HG03520 (cell line): ENCODE measurements around the gene THBS3.
"Not testable (repeated sequence)": the region's sequence is repeated elsewhere in the genome, so short reads cannot be mapped to it uniquely, and the experiment has no call there.

Experiments
- ATAC-seq: cut with Tn5 transposase; IDR thresholded peaks from one replicate; pipeline ENCODE4 v1.9.1; 2021; ENCODE audit warnings: mild to moderate bottlenecking, moderate library complexity; ENCODE audit not compliant: unreplicated experiment

Gene THBS3

GRCh38 chr1:155191904-155192303 is 15.8 kb downstream of the THBS3 start:
- ATAC-seq, result no peak

- not testable (repeated sequence) for ATAC-seq
Observed at GRCh38 chr1:155189926-155190325, 17.8 kb downstream of the THBS3 start.

- ATAC-seq, result no peak
Observed at GRCh38 chr1:155188268-155188667, 19.4 kb downstream of the THBS3 start.

GRCh38 chr1:155187456-155187891 is 20.2 kb downstream of the THBS3 start:
- ATAC-seq, result no peak

GRCh38 chr1:155186794-155187455 is 20.8 kb downstream of the THBS3 start:
- no peak for ATAC-seq

- ATAC-seq, result no peak
Observed at GRCh38 chr1:155186067-155186793, 21.5 kb downstream of the THBS3 start.

GRCh38 chr1:155185783-155186066 is 22.0 kb downstream of the THBS3 start:
- ATAC-seq, result peak; percentile 9

- peak; percentile 74 for ATAC-seq
Observed at GRCh38 chr1:155184835-155185782, 22.6 kb downstream of the THBS3 start.

- no peak for ATAC-seq
Observed at GRCh38 chr1:155184351-155184811, 23.3 kb downstream of the THBS3 start.

- ATAC-seq, result no peak
Observed at GRCh38 chr1:155183775-155184221, 23.9 kb downstream of the THBS3 start.

- ATAC-seq, result no peak
Observed at GRCh38 chr1:155182052-155182550, 25.6 kb downstream of the THBS3 start.

GRCh38 chr1:155181371-155182051 is 26.2 kb downstream of the THBS3 start:
- ATAC-seq, result no peak

- ATAC-seq, result no peak
Observed at GRCh38 chr1:155179112-155180031, 28.3 kb downstream of the THBS3 start.

- ATAC-seq, result no peak
Observed at GRCh38 chr1:155178441-155179111, 29.1 kb downstream of the THBS3 start.

GRCh38 chr1:155177918-155178281 is 29.8 kb downstream of the THBS3 start:
- ATAC-seq, result no peak

- ATAC-seq, result no peak
Observed at GRCh38 chr1:155177192-155177917, 30.3 kb downstream of the THBS3 start.

GRCh38 chr1:155176544-155177071 is 31.1 kb downstream of the THBS3 start:
- ATAC-seq, result no peak

- ATAC-seq, result no peak
Observed at GRCh38 chr1:155175927-155176371, 31.7 kb downstream of the THBS3 start.
